ENCODE data around the gene AZGP1. TPM values are rescaled to one million over a fixed set of nuclear protein-coding genes. Genes with fewer than 3 reads are reported as not detected.
"Not testable (repeated sequence)": the region's sequence is repeated elsewhere in the genome, so short reads cannot be mapped to it uniquely, and the experiment has no call there.

The AZGP1 gene
- total RNA-seq, 4 donors from 2014 or later: 2.6 to 10.3 (median 4.2) TPM; not detected in 1

DNA sequence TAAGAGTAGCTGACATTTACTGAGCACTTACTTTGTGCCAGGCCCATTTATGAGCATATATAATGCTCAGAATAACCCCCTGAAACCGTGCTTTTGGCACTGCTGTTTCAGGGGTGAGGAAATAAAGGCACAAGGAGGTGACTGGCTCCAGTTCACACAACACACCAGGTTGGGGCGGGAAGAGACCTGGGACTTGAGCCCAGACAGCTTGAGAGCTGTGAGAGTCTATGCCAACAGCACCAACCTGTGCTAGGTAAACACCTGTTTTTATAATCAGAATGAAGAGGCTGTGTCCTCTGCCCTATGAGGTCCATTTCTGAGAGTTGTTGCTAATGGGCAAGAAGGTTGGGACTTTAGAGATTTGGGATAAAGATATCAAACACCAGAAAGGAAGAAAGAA is 8.8 kb upstream of the AZGP1 start:
- TF ChIP-seq, protein P1, sequence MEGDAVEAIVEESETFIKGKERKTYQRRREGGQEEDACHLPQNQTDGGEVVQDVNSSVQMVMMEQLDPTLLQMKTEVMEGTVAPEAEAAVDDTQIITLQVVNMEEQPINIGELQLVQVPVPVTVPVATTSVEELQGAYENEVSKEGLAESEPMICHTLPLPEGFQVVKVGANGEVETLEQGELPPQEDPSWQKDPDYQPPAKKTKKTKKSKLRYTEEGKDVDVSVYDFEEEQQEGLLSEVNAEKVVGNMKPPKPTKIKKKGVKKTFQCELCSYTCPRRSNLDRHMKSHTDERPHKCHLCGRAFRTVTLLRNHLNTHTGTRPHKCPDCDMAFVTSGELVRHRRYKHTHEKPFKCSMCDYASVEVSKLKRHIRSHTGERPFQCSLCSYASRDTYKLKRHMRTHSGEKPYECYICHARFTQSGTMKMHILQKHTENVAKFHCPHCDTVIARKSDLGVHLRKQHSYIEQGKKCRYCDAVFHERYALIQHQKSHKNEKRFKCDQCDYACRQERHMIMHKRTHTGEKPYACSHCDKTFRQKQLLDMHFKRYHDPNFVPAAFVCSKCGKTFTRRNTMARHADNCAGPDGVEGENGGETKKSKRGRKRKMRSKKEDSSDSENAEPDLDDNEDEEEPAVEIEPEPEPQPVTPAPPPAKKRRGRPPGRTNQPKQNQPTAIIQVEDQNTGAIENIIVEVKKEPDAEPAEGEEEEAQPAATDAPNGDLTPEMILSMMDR (IDR thresholded peaks at IDR 0.05 in 4 of 5, conservative IDR thresholded peaks at IDR 0.05 in 1 of 5): no peak
- no peak for TF ChIP-seq POLR2A (IDR thresholded peaks at IDR 0.05)
- Histone ChIP-seq H3K27me3 (no peaks in the 10 kb centered on the region), H3K9me3 (no peaks in the 10 kb centered on the region), H3K4me3 (no peak overlapping the region), H3K36me3 (no peaks in the 10 kb centered on the region), H3K4me1 (no peaks in the 10 kb centered on the region), H3K27ac (no peak overlapping the region)
- DNase-seq (no peak), ATAC-seq (no peak)
- intact Hi-C loops (cut with DNase I; ENCODE audit: low total_unique reads) (no loop called here), in situ Hi-C loops (cut with MboI; ENCODE audit: low sequenced_read_pairs in 4 of 4) (loop anchor here in 1 of 4 donors (10.0 kb wide), 1 partner anchor 150 kb away; no protein-coding TSS in a partner anchor)

DNA sequence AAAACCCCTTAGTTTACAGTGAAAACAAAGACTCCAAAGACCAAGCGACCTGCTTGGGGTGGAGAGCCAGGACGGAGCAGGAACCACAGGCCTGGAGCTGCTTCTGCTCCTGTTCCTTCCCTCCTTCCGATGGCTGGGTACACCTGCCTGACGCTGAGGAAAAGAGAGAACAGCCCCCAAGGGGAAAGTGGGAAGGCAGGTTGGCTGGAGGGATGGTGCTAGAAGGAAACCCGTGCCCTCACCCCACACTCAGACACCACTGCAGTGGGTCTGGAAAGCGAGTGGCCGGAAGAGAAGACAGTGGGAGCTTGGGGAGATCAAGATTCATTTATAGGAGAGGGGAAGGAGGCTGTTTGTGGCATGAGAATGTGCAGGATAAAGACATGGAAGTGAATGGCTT is 5.2 kb upstream of the AZGP1 start:
- H3K27ac ChIP-seq; H3K4me1 ChIP-seq; ATAC-seq; DNase-seq; H3K9me3 ChIP-seq; H3K4me3 ChIP-seq; intact Hi-C loops (cut with DNase I; ENCODE audit: low total_unique reads); H3K36me3 ChIP-seq; H3K27me3 ChIP-seq: not testable (repeated sequence)
- in situ Hi-C loops (cut with MboI; ENCODE audit: low sequenced_read_pairs in 4 of 4): loop anchor here in 1 of 4 donors (10.0 kb wide), 1 partner anchor 154 kb away; no protein-coding TSS in a partner anchor

DNA sequence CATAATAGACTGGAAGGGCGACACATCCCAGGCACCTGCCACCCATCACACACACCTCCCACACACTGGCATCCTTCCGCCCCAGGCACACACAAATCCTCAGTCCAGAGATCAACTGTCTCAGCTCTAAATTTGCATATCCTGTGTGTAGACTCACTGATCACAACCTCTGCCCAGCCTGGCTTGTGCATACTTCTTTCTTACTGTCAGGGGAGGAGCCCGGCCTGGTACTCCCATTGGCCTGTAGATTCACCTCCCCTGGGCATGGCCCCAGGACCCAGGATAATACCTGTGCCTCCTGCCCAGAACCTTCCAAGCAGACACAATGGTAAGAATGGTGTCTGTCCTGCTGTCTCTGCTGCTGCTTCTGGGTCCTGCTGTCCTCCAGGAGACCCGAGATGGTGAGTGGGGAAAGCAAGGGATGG is 4.6 kb upstream of the AZGP1 start:
- H3K27ac ChIP-seq; H3K4me1 ChIP-seq; H3K36me3 ChIP-seq; H3K9me3 ChIP-seq; H3K4me3 ChIP-seq; DNase-seq; H3K27me3 ChIP-seq; intact Hi-C loops (cut with DNase I; ENCODE audit: low total_unique reads); ATAC-seq: not testable (repeated sequence)
- in situ Hi-C loops (cut with MboI; ENCODE audit: low sequenced_read_pairs in 4 of 4): loop anchor here in 1 of 4 donors (10.0 kb wide), 1 partner anchor 154 kb away; no protein-coding TSS in a partner anchor

DNA sequence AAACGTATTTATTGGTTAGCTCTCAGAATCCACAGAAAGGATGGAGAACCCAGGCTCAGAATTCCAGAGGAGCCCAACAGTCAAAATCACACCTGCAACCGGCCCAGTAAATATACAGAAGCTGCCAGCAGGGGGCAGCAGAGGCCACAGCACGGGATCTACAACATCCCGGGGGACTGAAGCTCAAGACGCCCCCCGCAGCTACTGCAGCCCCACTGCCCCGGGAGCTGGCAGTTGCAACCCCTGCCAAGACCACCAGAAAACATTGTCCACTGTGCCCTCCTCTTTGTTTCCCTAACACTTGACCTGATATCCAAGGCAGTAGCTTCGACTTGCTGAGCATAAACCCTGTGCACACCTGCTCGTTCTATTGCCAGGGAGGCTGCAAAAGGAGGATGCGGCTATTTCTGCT is 4.0 kb upstream of the AZGP1 start:
- H3K9me3 ChIP-seq, H3K36me3 ChIP-seq, H3K4me1 ChIP-seq, H3K4me3 ChIP-seq, H3K27me3 ChIP-seq, H3K27ac ChIP-seq: not testable (repeated sequence)
- TF ChIP-seq, protein P1 (IDR thresholded peaks at IDR 0.05 in 4 of 5, conservative IDR thresholded peaks at IDR 0.05 in 1 of 5): peak; percentile 69 to 82 (median 71)
- ATAC-seq: peak; percentile 62 to 78
- in situ Hi-C loops (cut with MboI; ENCODE audit: low sequenced_read_pairs in 4 of 4) (loop anchor here in 1 of 4 donors (10.0 kb wide), 1 partner anchor 155 kb away; no protein-coding TSS in a partner anchor), intact Hi-C loops (cut with DNase I; ENCODE audit: low total_unique reads) (loop anchor here (1.0 kb wide), 1 partner anchor 73 kb away; no protein-coding TSS in a partner anchor)
- DNase-seq: peak in 1 of 2 donors; percentile 38

DNA sequence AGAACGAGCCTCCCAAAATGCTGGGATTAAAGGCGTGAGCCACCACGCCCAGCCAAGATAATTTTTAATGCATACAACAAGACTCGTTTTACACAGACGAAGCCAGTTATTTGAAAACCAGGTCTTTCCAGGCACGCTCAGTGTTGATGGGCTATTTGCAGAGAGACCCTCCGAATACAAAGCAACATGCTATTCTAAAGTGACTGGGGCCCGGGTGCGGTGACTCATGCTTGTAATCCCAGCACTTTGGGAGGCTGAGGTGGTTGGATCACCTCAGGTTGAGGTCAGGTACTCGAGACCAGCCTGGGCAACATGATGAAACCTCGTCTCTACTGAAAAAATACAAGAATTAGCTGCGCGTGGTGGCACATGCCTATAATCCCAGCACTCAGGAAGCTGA is 795 bp upstream of the AZGP1 start:
- intact Hi-C loops (cut with DNase I; ENCODE audit: low total_unique reads) (no loop called here), in situ Hi-C loops (cut with MboI; ENCODE audit: low sequenced_read_pairs in 4 of 4) (no loop called here)
- ATAC-seq (no peak), DNase-seq (no peak)
- Histone ChIP-seq H3K27ac (no peak overlapping the region), H3K4me1 (no peaks in the 10 kb centered on the region), H3K27me3 (peaks cover 0 to 2% (median 0%) of the 10 kb centered on the region in 3 donors), H3K9me3 (no peaks in the 10 kb centered on the region), H3K36me3 (no peaks in the 10 kb centered on the region), H3K4me3 (no peak overlapping the region)
- TF ChIP-seq, protein P1 (IDR thresholded peaks at IDR 0.05 in 4 of 5, conservative IDR thresholded peaks at IDR 0.05 in 1 of 5): no peak

DNA sequence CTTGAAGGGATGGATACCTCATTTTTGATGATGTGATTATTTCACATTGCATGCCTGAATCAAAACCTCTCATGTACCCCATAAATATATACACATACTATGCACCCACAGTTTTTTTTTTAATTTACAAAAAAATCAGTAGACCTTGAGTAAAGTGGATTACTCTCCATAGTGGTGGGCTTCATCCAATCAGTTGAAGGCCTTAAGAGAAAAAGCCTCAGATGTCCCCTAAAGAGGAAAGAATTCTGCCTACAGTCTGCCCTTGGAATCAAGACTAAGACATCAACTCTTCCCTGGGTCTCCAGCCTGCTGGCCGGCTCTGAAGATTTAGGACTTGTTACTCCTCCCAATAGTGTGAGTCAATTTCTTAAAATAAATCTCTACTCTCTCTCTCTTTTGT is 1.1 kb downstream of the AZGP1 start:
- Histone ChIP-seq H3K9me3 (no peaks in the 10 kb centered on the region), H3K27me3 (peaks cover 0 to 2% (median 0%) of the 10 kb centered on the region in 3 donors), H3K27ac (no peak overlapping the region), H3K36me3 (no peaks in the 10 kb centered on the region), H3K4me1 (no peaks in the 10 kb centered on the region), H3K4me3 (no peak overlapping the region)
- in situ Hi-C loops (cut with MboI; ENCODE audit: low sequenced_read_pairs in 4 of 4): no loop called here
- no peak for DNase-seq
- intact Hi-C loops (cut with DNase I; ENCODE audit: low total_unique reads): no loop called here
- no peak for ATAC-seq
- TF ChIP-seq, protein P1 (IDR thresholded peaks at IDR 0.05 in 4 of 5, conservative IDR thresholded peaks at IDR 0.05 in 1 of 5): no peak

DNA sequence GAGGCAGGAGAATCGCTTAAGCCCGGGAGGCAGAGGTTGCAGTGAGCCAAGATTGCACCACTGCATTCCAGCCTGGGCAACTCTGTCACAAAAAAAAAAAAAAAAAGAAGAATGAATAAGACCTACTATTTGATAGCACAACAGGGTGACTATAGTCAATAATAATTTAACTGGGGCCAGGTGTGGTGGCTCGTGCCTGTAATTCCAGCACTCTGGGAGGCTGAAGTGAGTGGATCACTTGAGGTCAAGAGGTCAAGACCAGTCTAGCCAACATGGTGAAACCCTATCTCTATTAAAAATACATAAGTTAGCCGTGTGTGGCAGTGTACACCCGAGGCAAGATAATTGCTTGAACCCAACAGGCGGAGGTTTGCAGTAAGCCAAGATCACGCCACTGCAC is 2.0 kb downstream of the AZGP1 start:
- H3K36me3 ChIP-seq; H3K27ac ChIP-seq; intact Hi-C loops (cut with DNase I; ENCODE audit: low total_unique reads); H3K9me3 ChIP-seq; in situ Hi-C loops (cut with MboI; ENCODE audit: low sequenced_read_pairs in 4 of 4); DNase-seq; ATAC-seq; H3K4me3 ChIP-seq; H3K27me3 ChIP-seq; H3K4me1 ChIP-seq: not testable (repeated sequence)

Data from gastrocnemius medialis (tissue), 4 donors.